ENCODE data around the gene RAB26.

Gene RAB26

DNA sequence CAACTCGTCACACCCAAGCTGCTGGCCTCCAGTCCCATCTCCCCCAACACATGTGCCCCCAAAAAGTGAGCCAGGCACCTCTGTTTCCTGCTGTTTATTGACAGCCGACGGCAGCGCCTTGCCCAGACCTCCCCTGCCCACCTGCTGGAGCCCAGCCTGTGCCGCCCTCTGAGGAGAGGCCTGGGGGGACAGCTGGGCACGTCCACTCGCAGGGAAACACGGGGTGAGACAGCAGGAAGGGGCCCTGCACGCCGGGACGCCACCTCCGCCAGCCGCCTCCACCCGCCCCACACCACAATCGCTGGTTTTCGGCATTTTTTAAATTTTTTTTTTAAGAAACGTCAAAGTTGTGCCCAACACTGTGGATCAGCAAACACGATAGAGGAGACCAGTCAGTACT is 28.7 kb downstream of the RAB26 start:
- Histone ChIP-seq H2AFZ (ENCODE audit: low read depth, low read length) (no peak overlapping the region), H3K4me1 (ENCODE audit: insufficient read depth, low read length) (no peaks in the 10 kb centered on the region), H3K9me3 (ENCODE audit: low read length) (no peaks in the 10 kb centered on the region), H3K36me3 (ENCODE audit: insufficient read depth, low read length) (peaks cover 54% of the 10 kb centered on the region), H3K4me3 (ENCODE audit: low read length) (no peak overlapping the region), H3K27me3 (ENCODE audit: insufficient read depth, low read length) (no peaks in the 10 kb centered on the region)

DNA sequence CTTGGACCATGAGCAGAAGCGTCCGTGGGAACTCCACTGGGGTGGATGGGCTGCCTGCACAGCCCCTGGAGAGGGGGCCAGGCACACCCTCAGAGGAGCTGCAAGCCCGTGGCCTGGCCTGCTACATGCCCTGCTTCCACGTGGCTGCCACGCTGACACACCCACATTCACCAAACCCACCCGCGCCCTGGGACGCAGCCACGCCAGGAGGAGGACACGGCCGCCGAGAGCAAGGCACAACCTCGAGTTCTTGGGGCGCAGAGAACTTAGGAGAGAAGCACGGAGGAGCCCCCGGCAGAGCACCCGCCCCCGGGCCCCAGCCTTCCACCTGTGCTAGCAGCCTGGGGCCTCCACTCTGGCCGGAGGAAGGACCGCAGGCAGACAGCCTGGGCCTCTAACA is 29.1 kb downstream of the RAB26 start:
- H3K9me3 ChIP-seq (ENCODE audit: low read length) = no peaks in the 10 kb centered on the region
- no peak overlapping the region for H2AFZ ChIP-seq (ENCODE audit: low read depth, low read length)
- no peak overlapping the region for H3K4me3 ChIP-seq (ENCODE audit: low read length)
- no peaks in the 10 kb centered on the region for H3K4me1 ChIP-seq (ENCODE audit: insufficient read depth, low read length)
- peaks cover 53% of the 10 kb centered on the region for H3K36me3 ChIP-seq (ENCODE audit: insufficient read depth, low read length)
- H3K27me3 ChIP-seq (ENCODE audit: insufficient read depth, low read length) = no peaks in the 10 kb centered on the region

DNA sequence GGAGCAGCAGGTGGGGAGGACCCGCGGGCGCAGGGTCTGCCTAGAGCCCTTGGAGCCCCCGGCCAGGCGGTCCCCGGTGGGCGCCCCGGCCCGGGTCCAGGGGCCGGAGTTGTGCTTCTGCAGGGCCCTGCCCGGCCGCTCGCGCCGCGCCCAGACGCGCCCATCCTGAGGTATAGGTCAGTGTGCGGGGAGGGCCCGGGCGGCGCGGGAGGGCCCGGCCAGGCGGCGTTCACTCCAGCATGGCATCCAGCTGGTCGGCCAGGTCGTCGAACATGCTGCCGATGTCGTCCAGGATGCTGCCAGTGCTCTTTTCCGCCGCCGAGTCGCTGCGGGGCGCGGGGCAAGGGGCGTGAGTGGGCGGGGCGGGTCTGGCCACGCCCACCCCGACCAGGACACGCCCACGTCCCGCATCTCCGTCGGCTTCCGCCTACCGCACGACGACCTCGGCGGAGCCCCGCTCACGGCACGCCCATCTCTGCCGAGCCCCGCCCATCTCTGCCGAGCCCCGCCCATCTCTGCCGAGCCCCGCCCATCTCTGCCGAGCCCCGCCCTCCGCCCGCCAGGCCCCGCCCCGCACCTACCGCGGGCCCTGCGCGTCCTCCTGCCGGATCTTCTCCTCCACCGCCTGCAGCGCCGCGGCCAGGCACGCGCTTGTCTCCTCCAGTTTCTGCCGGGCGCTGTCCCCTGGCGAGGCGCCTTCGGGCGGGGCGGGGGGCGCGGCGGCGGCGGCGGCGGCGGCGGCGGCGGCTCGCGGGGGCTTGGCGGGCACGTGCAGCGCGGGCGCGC is 30.1 kb downstream of the RAB26 start:
- no peaks in the 10 kb centered on the region for H3K9me3 ChIP-seq (ENCODE audit: low read length)
- peaks cover 46% of the 10 kb centered on the region for H3K36me3 ChIP-seq (ENCODE audit: insufficient read depth, low read length)
- no peaks in the 10 kb centered on the region for H3K4me1 ChIP-seq (ENCODE audit: insufficient read depth, low read length)
- H2AFZ ChIP-seq (ENCODE audit: low read depth, low read length) = no peak overlapping the region
- no peaks in the 10 kb centered on the region for H3K27me3 ChIP-seq (ENCODE audit: insufficient read depth, low read length)
- no peak overlapping the region for H3K4me3 ChIP-seq (ENCODE audit: low read length)

DNA sequence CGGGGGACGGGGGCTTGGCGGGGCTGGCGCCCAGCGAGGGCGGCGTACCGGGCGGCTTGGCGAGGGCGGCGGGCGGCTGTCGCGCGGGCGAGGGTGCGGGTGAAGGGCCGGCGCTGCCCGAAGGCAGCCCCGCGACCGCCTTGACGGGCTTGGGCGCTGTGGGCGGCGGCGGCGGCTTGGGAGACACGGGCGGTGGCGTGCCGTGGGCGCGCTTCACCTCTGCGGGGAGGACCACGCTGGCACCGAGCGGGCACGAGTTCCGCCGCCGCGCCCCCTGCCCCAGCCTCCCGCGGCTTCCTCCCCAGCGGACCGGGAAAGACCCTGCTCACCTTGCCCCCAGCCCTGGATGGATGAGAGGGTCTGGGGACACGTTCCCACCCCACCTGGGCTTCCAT is 30.7 kb downstream of the RAB26 start:
- H3K27me3 ChIP-seq (ENCODE audit: insufficient read depth, low read length) = no peaks in the 10 kb centered on the region
- no peaks in the 10 kb centered on the region for H3K4me1 ChIP-seq (ENCODE audit: insufficient read depth, low read length)
- no peak overlapping the region for H3K4me3 ChIP-seq (ENCODE audit: low read length)
- H2AFZ ChIP-seq (ENCODE audit: low read depth, low read length) = no peak overlapping the region
- H3K9me3 ChIP-seq (ENCODE audit: low read length) = no peaks in the 10 kb centered on the region
- H3K36me3 ChIP-seq (ENCODE audit: insufficient read depth, low read length) = peaks cover 44% of the 10 kb centered on the region

DNA sequence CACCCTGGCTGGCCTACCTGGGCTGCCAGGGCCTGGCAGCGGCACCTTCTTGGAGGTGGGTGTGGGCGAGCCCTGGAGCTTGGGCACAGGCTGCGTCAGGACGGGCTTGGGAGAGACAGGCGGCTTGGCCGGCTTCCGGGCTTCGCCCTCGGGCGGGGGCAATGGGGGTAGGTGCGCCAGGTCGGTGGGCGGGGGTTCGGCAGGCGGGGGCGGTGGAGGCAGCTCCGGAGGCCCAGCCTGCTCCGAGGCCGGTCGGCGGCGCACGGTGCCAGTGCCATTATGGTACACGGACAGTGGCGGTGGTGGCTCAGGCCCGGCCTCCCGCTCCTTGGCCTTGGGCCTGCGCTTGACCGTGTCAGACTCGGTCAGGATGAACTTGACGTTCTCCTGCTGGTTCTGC is 31.2 kb downstream of the RAB26 start:
- Histone ChIP-seq H3K36me3 (ENCODE audit: insufficient read depth, low read length) (peaks cover 40% of the 10 kb centered on the region), H3K4me1 (ENCODE audit: insufficient read depth, low read length) (no peaks in the 10 kb centered on the region)

DNA sequence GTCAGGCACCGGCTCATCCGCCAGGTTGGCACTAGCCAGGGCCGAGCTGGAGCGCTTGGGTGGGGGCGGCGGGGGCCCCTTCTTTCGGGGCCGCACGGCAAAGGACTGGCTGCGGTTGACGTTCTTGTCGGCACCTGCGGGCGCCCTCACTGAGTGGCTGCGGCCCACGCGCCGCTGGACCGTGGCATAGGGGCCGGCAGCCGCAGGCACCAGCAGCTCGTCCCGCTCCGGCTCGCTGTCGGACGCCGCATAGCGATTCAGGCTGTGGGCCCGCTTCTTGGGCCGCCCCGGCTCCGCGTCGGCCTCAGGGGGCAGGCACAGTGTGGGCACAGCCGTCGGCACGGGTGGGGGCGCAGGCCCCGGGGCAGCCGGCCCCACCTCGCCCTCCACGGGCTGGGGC is 32.0 kb downstream of the RAB26 start:
- Histone ChIP-seq H3K36me3 (ENCODE audit: insufficient read depth, low read length) (peaks cover 31% of the 10 kb centered on the region), H3K27me3 (ENCODE audit: insufficient read depth, low read length) (no peaks in the 10 kb centered on the region), H3K9me3 (ENCODE audit: low read length) (no peaks in the 10 kb centered on the region), H2AFZ (ENCODE audit: low read depth, low read length) (no peak overlapping the region), H3K4me1 (ENCODE audit: insufficient read depth, low read length) (no peaks in the 10 kb centered on the region), H3K4me3 (ENCODE audit: low read length) (no peak overlapping the region)

More for the DNA sequence above, 31.2 kb downstream of the RAB26 start:
- Histone ChIP-seq H3K9me3 (ENCODE audit: low read length) (no peaks in the 10 kb centered on the region), H3K4me3 (ENCODE audit: low read length) (no peak overlapping the region), H2AFZ (ENCODE audit: low read depth, low read length) (no peak overlapping the region), H3K27me3 (ENCODE audit: insufficient read depth, low read length) (no peaks in the 10 kb centered on the region)

DNA sequence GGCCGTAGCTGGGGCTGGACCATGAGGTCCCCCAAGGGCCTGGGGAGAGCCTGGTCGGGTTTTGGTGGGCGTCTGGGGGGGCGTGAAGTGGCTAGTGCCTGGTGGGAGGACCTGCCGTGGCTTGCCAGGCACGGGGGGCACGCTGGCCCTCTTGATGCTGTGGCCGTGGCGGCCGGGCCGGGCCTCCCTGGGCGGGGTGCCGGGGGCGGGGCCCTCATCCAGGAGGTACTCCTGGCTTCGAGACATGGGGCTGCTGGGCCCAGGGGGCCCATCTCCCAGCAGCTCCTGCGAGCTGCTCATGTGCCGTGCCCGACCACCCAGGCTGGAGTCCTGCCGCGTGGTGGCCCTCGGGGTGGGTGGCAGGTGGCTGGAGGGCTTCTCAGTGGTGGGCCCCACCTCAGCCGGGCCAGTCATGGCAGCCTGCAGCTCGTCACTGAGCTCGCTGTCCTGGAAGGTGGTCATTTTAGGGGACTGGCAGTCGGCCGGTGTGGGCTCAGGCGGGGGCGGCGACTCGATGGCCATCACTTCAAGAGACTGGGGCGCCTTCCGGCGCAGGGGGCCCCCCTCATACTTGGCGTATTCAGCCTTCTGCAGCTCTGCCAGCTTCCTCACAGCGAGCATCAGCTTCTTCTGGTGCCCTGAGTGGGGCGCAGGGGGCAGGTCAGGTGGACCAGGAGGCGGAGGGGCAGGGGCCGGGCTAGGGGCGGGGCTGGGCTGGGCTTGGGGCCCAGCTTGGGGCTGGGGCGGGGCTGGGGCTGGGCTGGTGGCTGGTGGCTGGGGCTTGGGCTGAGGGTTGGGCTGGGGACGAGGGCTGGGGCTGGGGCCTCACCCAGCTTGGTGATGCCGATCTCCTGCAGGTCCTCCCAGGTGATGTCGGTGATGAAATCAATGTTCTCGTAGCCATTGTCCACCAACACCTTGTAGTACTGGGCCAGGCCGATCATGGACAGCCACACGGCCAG is 32.8 kb downstream of the RAB26 start:
- Histone ChIP-seq H3K4me1 (ENCODE audit: insufficient read depth, low read length) (no peaks in the 10 kb centered on the region), H3K27me3 (ENCODE audit: insufficient read depth, low read length) (no peaks in the 10 kb centered on the region), H2AFZ (ENCODE audit: low read depth, low read length) (no peak overlapping the region), H3K36me3 (ENCODE audit: insufficient read depth, low read length) (peaks cover 23% of the 10 kb centered on the region), H3K4me3 (ENCODE audit: low read length) (no peak overlapping the region), H3K9me3 (ENCODE audit: low read length) (no peaks in the 10 kb centered on the region)

DNA sequence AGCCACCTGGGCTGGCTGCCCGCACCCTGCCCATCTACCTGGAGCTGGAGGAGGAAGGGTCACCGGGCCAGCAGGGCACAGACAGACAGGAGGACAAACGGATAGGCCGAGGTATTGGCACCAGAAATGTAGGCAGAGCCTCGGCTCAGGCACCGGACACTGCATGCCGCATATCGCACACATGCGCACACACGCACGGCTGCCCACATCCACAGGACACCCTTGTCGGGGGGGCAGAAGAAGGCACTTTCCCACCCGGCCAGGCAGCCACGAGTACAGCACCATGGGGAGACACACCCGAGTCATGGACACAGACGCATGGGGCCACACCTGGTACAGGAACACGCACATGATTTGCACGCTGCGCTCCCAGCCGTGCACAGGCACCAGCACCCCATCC is 33.5 kb downstream of the RAB26 start:
- Histone ChIP-seq H3K27me3 (ENCODE audit: insufficient read depth, low read length) (no peaks in the 10 kb centered on the region), H3K4me1 (ENCODE audit: insufficient read depth, low read length) (no peaks in the 10 kb centered on the region), H3K4me3 (ENCODE audit: low read length) (no peak overlapping the region), H3K9me3 (ENCODE audit: low read length) (no peaks in the 10 kb centered on the region), H2AFZ (ENCODE audit: low read depth, low read length) (no peak overlapping the region), H3K36me3 (ENCODE audit: insufficient read depth, low read length) (peaks cover 17% of the 10 kb centered on the region)

DNA sequence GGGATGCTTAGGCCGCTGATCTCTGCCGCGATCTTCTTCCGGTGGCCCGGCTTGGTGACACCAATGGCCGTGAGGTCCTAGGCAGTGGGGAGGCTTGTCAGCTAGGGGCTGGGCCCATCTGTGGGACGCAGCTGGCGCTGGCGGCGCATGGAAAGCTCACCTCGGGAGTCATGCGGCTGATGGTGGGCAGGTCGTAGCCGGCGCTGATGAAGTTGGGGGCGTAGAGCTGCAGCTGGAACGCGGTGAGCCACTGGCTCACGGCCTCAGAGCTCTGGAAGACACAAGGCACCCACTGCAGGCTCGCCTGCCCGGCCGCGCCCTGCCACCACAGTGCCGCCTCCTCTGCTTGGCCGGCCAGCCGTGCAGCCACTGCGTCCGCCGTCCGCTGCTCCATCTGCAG is 35.2 kb downstream of the RAB26 start:
- Histone ChIP-seq H3K9me3 (ENCODE audit: low read length) (no peaks in the 10 kb centered on the region), H2AFZ (ENCODE audit: low read depth, low read length) (no peak overlapping the region), H3K36me3 (ENCODE audit: insufficient read depth, low read length) (peaks cover 6% of the 10 kb centered on the region)

DNA sequence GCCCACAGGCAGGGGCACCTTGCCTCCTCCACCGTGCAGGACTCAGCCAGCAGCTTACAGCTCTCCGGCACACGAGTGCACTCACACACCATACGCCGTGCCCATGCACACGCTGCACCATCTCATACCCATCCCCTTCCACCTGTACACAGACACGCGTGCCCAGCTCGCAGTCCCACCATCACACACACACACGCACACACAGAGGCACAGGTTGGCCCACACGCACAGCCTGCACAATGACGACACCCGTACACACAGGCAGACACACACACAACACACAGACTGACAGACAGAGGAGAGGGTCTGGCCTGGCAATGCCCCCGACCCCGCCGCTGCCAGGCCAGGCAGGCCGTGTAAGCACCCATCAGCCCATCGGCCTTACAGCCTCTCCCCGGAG is 35.9 kb downstream of the RAB26 start:
- H3K9me3 ChIP-seq (ENCODE audit: low read length) = no peaks in the 10 kb centered on the region
- H3K27me3 ChIP-seq (ENCODE audit: insufficient read depth, low read length) = no peaks in the 10 kb centered on the region
- no peaks in the 10 kb centered on the region for H3K4me1 ChIP-seq (ENCODE audit: insufficient read depth, low read length)
- H3K4me3 ChIP-seq (ENCODE audit: low read length) = no peak overlapping the region
- H2AFZ ChIP-seq (ENCODE audit: low read depth, low read length) = no peak overlapping the region
- peaks cover 6% of the 10 kb centered on the region for H3K36me3 ChIP-seq (ENCODE audit: insufficient read depth, low read length)

More for the DNA sequence above, 35.2 kb downstream of the RAB26 start:
- no peak overlapping the region for H3K4me3 ChIP-seq (ENCODE audit: low read length)
- no peaks in the 10 kb centered on the region for H3K27me3 ChIP-seq (ENCODE audit: insufficient read depth, low read length)
- H3K4me1 ChIP-seq (ENCODE audit: insufficient read depth, low read length) = no peaks in the 10 kb centered on the region

DNA sequence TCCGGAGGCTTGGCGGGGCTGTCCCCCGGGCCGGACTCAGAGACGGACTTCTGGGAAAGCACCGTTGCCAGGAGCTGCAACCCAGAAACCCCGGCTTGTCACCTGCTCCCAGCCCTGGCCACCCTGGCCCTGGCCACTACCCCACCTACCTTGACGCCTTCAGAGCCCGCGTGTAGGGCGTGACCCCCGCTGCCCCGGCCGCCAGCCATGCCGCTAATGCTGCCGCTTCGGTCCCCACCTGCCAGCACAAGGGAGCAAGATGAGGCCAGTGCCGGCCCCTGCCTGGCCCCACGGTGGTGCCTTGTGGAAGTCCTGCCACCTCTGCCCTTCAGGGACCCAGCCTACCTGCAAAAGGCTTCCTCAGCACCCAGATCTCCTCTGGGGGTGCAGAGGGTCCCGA is 36.5 kb downstream of the RAB26 start:
- Histone ChIP-seq H3K4me1 (ENCODE audit: insufficient read depth, low read length) (peaks cover under 1% of the 10 kb centered on the region), H3K4me3 (ENCODE audit: low read length) (no peak overlapping the region), H3K27me3 (ENCODE audit: insufficient read depth, low read length) (no peaks in the 10 kb centered on the region), H2AFZ (ENCODE audit: low read depth, low read length) (no peak overlapping the region), H3K36me3 (ENCODE audit: insufficient read depth, low read length) (peaks cover 6% of the 10 kb centered on the region), H3K9me3 (ENCODE audit: low read length) (no peaks in the 10 kb centered on the region)

DNA sequence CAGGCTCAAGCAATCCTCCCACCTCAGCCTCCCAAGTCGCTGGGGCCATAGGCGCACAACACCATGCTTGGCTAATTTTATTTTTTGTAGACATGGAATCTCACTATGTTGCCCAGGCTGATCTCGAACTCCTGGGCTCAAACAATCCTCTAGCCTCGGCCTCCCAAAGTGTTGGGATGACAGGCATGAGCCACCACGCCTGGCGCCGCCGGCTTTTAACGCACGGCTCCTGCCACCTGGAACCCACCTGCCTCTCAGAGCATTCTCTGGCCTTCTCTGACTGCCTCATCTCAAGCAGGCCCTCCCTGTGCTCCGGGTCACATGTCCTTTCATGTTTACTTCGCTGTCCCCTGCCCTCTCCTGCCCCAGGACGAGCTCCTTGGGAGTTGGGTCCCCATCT is 37.6 kb downstream of the RAB26 start:
- Histone ChIP-seq H3K4me3 (ENCODE audit: low read length) (no peak overlapping the region), H3K9me3 (ENCODE audit: low read length) (no peaks in the 10 kb centered on the region), H3K36me3 (ENCODE audit: insufficient read depth, low read length) (peaks cover 6% of the 10 kb centered on the region), H2AFZ (ENCODE audit: low read depth, low read length) (no peak overlapping the region), H3K4me1 (ENCODE audit: insufficient read depth, low read length) (peaks cover 7% of the 10 kb centered on the region), H3K27me3 (ENCODE audit: insufficient read depth, low read length) (no peaks in the 10 kb centered on the region)

DNA sequence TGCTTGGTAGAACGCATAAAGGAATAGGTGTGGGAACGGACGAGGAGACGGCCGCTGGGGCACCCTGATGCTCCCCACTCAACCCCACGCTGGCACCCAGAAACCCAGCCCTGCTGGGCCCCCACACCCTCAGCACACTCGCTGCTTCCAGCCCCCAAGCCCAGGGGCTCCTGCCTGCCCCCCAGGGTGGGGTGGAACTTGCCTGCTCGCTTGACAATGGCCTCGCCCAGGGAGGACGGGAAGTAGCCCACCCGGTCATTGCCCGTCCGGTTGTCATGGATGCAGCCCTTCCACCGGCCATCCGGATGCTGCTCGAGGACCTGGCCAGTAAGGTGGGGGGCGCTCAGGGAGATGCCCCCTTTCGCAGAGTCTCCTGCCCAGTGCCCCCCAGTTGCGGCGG is 38.1 kb downstream of the RAB26 start:
- H3K4me3 ChIP-seq (ENCODE audit: low read length) = no peak overlapping the region
- peaks cover 6% of the 10 kb centered on the region for H3K36me3 ChIP-seq (ENCODE audit: insufficient read depth, low read length)
- peaks cover 7% of the 10 kb centered on the region for H3K4me1 ChIP-seq (ENCODE audit: insufficient read depth, low read length)
- H2AFZ ChIP-seq (ENCODE audit: low read depth, low read length) = no peak overlapping the region
- no peaks in the 10 kb centered on the region for H3K9me3 ChIP-seq (ENCODE audit: low read length)
- H3K27me3 ChIP-seq (ENCODE audit: insufficient read depth, low read length) = no peaks in the 10 kb centered on the region
